Measurements from ENCODE around the gene ITLN1.

ITLN1 gene

DNA sequence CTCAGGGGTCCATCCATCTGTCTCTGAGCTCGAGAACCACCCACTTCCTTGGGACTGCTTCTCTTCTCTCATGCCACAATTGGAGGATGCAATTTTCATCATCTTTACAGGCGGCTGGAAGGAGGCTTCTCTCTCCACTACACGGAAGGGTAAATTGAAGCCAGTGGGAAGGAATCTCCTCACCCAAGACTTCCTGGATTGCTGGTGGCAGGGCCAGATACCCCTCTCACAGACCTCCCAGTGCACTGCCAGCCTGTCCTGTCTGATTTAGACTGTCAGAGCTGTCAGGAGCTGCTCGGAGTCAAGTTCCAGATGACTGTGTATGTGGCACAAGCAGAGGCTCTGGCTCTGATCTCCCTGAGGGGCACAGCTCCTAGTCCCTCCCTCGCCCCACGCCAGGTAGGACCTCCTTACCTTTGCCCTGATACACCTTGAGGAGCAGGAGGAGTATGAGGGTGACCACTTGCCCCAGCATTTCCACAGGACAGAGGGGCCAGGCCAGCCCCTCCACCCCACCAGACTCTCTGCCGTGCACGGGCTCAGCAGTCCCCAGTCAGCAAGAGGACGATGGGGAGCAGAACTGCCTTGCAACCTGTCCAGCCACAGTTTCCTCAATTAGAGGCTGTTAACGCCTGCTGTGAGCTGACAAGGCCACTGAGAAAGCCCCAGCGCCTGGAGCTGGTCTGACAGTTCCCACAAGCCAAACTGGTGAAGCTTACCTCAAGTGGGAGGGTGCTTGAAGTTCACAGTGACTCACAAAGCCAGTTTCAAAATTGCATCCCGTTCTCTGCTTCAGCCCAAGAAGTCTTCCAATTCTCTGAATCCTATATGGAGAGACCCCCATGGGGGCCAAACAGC, 22.5 kb downstream of the ITLN1 start, which contains the start of gene CD244:
Gene CD244 (minus strand): TSS at position 685 of the 858 bp plus-strand sequence. CDS start 210 bp downstream, at position 475.
- Histone ChIP-seq H3K36me3 (ENCODE audit: control insufficient read depth, insufficient read depth, low read length) (no peaks in the 10 kb centered on the region), H3K27me3 (ENCODE audit: control insufficient read depth, insufficient read depth, low read length) (no peaks in the 10 kb centered on the region), H3K9ac (ENCODE audit: low read length) (no peak within 1 kb of the TSS), H3K27ac (ENCODE audit: low read depth, low read length) (no peak within 1 kb of the TSS), H3K4me1 (ENCODE audit: control insufficient read depth, insufficient read depth, low read length) (no peaks in the 10 kb centered on the region), H3K4me3 (ENCODE audit: low read length) (peak within 1 kb of the TSS; percentile 32)

DNA sequence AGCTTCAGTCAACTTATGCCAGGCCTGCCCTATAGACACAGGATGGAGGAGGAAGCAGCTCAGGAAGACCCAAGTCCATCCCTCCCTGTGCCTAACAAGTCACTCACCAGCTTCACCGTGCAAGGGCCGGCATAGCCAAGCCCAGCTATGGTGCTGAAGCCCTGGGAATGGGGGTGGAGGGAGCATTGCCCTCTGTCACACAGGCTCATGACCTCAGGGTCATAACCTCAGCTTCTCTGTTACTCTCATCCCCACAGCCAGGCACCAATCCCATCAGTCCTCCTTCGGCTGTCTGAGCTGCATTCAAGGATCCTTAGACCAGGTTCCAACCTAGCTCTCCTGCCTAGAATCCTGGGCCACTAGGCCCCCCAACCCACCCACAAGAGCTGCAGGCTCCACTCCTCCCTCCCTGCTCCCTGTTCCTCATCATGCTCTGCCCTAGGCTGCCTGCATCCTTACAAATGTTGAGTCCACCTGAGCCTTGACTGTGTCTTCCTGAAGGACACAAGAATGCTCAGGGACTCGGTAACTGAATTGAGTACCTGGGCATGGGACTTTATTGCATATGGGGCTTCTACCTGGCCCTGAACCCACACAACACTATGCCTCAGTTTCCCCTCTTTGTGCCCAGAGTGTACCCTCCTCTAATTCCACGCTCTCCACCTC, 24.0 kb downstream of the ITLN1 start:
- Histone ChIP-seq H3K36me3 (ENCODE audit: control insufficient read depth, insufficient read depth, low read length) (no peaks in the 10 kb centered on the region), H3K9ac (ENCODE audit: low read length) (no peak overlapping the region), H3K4me3 (ENCODE audit: low read length) (no peak overlapping the region), H3K27me3 (ENCODE audit: control insufficient read depth, insufficient read depth, low read length) (no peaks in the 10 kb centered on the region), H3K27ac (ENCODE audit: low read depth, low read length) (no peak overlapping the region), H3K4me1 (ENCODE audit: control insufficient read depth, insufficient read depth, low read length) (no peaks in the 10 kb centered on the region)

DNA sequence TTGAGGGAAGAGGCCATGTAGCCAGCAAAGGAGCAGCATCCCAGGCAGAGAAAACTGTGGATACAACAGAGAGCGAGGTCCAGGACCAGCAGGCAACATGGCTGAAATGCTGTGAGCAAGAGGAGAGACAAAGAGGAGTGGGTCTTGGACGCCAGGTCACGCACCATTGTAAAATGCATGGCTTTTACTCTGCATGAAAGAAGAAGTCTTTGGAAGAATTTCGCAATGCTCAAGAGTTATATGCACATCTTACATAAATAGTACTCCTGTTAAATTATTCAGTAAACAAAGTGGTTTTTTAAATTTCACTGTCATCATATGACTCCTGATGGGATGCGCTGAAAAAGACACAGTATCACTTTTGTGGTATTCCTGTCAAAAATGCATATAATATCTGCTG, 25.8 kb downstream of the ITLN1 start:
- Histone ChIP-seq H3K27me3 (ENCODE audit: control insufficient read depth, insufficient read depth, low read length) (no peaks in the 10 kb centered on the region), H3K27ac (ENCODE audit: low read depth, low read length) (no peak overlapping the region), H3K9ac (ENCODE audit: low read length) (no peak overlapping the region), H3K36me3 (ENCODE audit: control insufficient read depth, insufficient read depth, low read length) (no peaks in the 10 kb centered on the region), H3K4me1 (ENCODE audit: control insufficient read depth, insufficient read depth, low read length) (no peaks in the 10 kb centered on the region), H3K4me3 (ENCODE audit: low read length) (no peak overlapping the region)

DNA sequence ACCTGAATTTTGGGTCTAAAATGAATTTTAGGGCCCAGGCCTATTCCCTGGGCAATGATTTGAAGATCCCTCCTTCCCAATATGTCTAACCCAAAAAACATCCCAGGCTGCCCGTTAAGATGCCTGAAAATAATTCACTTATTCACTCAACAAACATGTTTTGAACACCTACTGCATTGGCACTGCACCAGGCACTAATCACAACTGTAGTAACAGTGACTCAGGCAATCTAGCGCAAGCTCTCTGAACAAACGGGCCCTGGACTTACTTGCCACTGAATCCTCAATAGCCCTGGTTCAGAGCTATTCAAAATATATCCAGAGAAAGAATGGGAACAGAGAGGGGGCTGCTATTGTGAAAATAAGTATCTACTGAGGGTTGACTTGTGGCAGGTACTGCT, 26.5 kb downstream of the ITLN1 start:
- Histone ChIP-seq H3K27me3 (ENCODE audit: control insufficient read depth, insufficient read depth, low read length) (no peaks in the 10 kb centered on the region), H3K9ac (ENCODE audit: low read length) (no peak overlapping the region), H3K4me1 (ENCODE audit: control insufficient read depth, insufficient read depth, low read length) (no peaks in the 10 kb centered on the region), H3K4me3 (ENCODE audit: low read length) (no peak overlapping the region), H3K36me3 (ENCODE audit: control insufficient read depth, insufficient read depth, low read length) (no peaks in the 10 kb centered on the region), H3K27ac (ENCODE audit: low read depth, low read length) (no peak overlapping the region)

DNA sequence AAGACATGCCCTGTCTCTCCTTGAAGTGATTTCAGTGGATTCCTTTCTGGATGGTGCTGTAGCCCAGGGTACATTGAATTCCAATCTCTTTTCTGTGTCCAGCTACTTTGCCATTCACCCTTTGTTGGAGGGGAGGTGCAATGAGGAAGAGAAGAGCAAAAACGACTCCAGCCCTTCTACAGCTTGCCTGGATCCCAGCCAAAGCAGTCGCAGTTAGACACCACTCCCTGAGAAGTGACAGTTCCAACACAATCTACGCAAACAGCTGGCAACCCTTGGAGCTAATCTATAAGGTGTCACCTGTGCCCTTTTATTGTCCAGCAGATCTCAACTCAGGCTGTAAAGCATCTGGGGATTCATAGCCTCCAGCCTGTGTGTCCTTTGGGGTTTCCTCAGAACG, 26.9 kb downstream of the ITLN1 start:
- H3K27ac ChIP-seq (ENCODE audit: low read depth, low read length), result no peak overlapping the region
- H3K9ac ChIP-seq (ENCODE audit: low read length), result no peak overlapping the region
- H3K4me3 ChIP-seq (ENCODE audit: low read length), result no peak overlapping the region
- H3K27me3 ChIP-seq (ENCODE audit: control insufficient read depth, insufficient read depth, low read length), result no peaks in the 10 kb centered on the region
- no peaks in the 10 kb centered on the region for H3K36me3 ChIP-seq (ENCODE audit: control insufficient read depth, insufficient read depth, low read length)
- no peaks in the 10 kb centered on the region for H3K4me1 ChIP-seq (ENCODE audit: control insufficient read depth, insufficient read depth, low read length)

DNA sequence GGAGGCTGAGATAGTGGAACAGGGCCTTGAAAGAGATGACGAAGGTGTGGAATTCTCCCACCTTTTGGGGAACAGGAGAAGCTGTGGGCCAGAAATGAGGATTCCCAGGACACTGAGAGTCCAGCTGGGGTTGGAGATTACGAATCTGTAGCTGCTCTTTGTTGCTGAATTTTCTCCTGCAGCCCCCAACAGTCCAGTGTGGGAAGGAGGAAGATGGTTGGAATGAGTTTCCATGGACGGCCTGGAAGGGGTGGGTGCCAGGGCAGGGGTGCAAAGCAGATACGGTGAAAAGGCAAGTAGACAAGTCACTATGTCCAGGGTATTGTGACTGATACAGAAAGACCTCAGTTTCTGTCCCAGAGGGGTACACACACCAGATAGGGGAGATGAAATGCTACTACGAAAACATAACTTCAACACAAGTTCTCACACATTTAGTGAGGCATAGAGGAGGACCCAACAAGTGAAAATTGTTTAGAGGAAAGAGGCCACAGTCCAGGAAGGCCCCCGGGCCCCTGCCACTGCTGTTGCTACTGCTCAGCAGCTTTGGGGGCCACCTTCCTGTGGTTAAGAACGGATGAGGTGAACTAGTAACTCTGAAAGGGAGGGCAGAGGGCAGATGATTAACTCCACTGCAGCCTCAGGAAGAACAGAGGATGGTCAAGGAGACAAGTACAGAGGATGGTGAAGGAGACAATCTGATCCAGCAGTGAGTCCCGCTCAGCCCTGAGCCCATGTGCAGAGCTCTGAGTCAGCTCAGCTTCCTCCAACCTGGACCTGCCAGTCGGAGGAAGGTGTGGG, 29.6 kb downstream of the ITLN1 start:
- H3K4me1 ChIP-seq (ENCODE audit: control insufficient read depth, insufficient read depth, low read length), result no peaks in the 10 kb centered on the region
- no peak overlapping the region for H3K27ac ChIP-seq (ENCODE audit: low read depth, low read length)
- no peak overlapping the region for H3K9ac ChIP-seq (ENCODE audit: low read length)
- H3K36me3 ChIP-seq (ENCODE audit: control insufficient read depth, insufficient read depth, low read length), result no peaks in the 10 kb centered on the region
- H3K4me3 ChIP-seq (ENCODE audit: low read length), result no peak overlapping the region
- H3K27me3 ChIP-seq (ENCODE audit: control insufficient read depth, insufficient read depth, low read length), result no peaks in the 10 kb centered on the region

DNA sequence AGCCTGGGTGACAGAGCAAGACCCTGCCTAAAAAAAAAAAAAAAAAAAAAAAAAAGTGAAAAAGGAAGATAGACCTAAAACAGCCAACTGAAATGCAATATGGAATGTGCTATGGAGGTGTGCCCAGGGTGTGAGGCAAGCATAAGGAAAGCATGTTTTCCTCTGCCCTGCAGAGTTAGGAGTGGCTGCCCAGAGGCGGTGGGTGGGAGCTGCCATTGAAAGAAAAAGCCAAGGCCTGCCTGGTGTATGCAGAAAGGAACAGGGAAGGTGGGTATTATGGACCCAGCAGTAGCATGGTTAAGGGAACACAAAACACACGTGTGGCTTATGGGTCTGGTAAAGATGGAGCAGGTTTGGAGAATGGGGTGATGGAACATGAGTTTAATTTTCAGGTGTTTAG, 31.2 kb downstream of the ITLN1 start:
- Histone ChIP-seq H3K27ac (ENCODE audit: low read depth, low read length) (no peak overlapping the region), H3K9ac (ENCODE audit: low read length) (no peak overlapping the region), H3K4me3 (ENCODE audit: low read length) (no peak overlapping the region), H3K36me3 (ENCODE audit: control insufficient read depth, insufficient read depth, low read length) (no peaks in the 10 kb centered on the region), H3K27me3 (ENCODE audit: control insufficient read depth, insufficient read depth, low read length) (no peaks in the 10 kb centered on the region), H3K4me1 (ENCODE audit: control insufficient read depth, insufficient read depth, low read length) (no peaks in the 10 kb centered on the region)

DNA sequence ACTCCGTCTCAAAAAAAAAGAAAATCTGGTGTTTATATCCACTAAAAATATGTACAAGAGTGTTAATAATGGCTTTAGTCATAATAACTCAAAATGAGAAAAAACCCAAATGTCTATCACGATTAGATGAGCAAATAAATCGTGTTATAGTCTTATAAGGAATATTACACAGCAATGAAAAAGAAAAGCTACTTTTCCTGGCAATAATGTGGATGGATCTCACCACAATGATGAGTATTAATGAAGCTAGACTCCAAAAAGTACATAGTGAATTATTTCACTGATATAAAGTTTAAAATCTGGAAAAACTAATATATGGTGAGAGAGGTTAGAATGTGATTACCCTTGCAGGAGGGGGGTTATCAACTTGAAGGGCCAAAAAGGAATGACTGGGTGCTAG, 32.0 kb downstream of the ITLN1 start:
- Histone ChIP-seq H3K4me3 (ENCODE audit: low read length) (no peak overlapping the region), H3K36me3 (ENCODE audit: control insufficient read depth, insufficient read depth, low read length) (no peaks in the 10 kb centered on the region), H3K9ac (ENCODE audit: low read length) (no peak overlapping the region), H3K27me3 (ENCODE audit: control insufficient read depth, insufficient read depth, low read length) (no peaks in the 10 kb centered on the region), H3K4me1 (ENCODE audit: control insufficient read depth, insufficient read depth, low read length) (no peaks in the 10 kb centered on the region), H3K27ac (ENCODE audit: low read depth, low read length) (no peak overlapping the region)

DNA sequence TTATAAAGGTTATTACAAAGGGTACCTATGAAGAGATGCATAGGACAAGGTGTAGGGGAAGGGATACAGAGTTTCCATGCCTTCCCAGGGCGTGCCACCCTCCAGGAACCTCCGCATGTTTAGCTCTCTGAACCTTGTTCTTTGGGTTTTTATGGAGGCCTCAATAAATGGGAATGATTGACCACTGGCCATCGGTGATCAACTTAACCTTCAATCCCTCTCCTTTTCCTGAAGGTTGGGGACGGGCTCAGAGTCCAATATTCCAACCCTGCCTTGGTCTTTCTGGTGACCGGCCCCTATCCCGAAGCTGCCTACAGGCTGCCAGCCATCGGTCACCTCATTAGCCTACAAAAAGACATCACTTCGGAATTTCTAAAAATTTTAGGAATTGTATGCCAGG, 34.0 kb downstream of the ITLN1 start:
- Histone ChIP-seq H3K27me3 (ENCODE audit: control insufficient read depth, insufficient read depth, low read length) (no peaks in the 10 kb centered on the region), H3K9ac (ENCODE audit: low read length) (no peak overlapping the region), H3K36me3 (ENCODE audit: control insufficient read depth, insufficient read depth, low read length) (no peaks in the 10 kb centered on the region)

DNA sequence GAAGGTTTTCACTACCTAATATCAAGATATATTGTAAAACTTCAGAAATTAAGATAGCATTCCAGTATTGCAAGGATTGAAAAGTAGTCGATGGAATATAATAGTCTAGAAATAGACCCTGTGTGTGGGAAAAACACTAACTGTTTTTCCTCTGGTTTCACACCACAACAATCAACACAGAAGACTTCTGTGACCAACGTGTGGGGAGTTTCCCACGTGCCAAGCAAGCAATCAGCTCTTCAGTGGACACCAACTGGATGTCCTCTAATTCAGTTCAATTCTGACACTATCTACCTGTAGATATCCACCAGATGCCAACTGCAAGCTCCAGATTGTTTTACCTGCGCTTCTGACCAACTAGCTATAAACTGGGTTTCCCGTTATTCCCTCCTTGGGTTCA, 34.4 kb downstream of the ITLN1 start:
- no peak overlapping the region for H3K4me3 ChIP-seq (ENCODE audit: low read length)
- no peak overlapping the region for H3K27ac ChIP-seq (ENCODE audit: low read depth, low read length)
- H3K36me3 ChIP-seq (ENCODE audit: control insufficient read depth, insufficient read depth, low read length), result no peaks in the 10 kb centered on the region
- no peak overlapping the region for H3K9ac ChIP-seq (ENCODE audit: low read length)
- no peaks in the 10 kb centered on the region for H3K4me1 ChIP-seq (ENCODE audit: control insufficient read depth, insufficient read depth, low read length)
- no peaks in the 10 kb centered on the region for H3K27me3 ChIP-seq (ENCODE audit: control insufficient read depth, insufficient read depth, low read length)

More for the DNA sequence above, 34.0 kb downstream of the ITLN1 start:
- no peaks in the 10 kb centered on the region for H3K4me1 ChIP-seq (ENCODE audit: control insufficient read depth, insufficient read depth, low read length)
- no peak overlapping the region for H3K4me3 ChIP-seq (ENCODE audit: low read length)
- no peak overlapping the region for H3K27ac ChIP-seq (ENCODE audit: low read depth, low read length)

DNA sequence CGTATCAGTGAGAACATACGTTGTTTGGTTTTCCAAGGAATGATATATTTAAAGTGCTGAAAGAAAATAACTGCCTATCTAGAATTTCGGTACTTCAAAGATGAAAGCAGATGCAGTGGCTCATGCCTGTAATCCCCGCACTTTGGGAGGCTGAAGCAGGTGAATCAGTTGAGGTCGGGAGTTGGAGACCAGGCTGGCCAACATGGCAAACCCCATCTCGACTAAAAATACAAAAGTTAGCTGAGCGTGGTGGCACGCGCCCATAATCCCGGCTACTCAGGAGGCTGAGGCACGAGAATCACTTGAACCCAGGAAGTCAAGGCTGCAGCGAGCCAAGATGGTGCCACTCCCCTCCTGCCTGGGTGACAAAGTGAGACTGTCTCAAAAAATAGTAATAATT, 38.7 kb downstream of the ITLN1 start:
- Histone ChIP-seq H3K4me1 (ENCODE audit: control insufficient read depth, insufficient read depth, low read length) (peaks cover 3% of the 10 kb centered on the region), H3K9ac (ENCODE audit: low read length) (no peak overlapping the region), H3K27me3 (ENCODE audit: control insufficient read depth, insufficient read depth, low read length) (no peaks in the 10 kb centered on the region), H3K27ac (ENCODE audit: low read depth, low read length) (no peak overlapping the region), H3K4me3 (ENCODE audit: low read length) (no peak overlapping the region), H3K36me3 (ENCODE audit: control insufficient read depth, insufficient read depth, low read length) (no peaks in the 10 kb centered on the region)

DNA sequence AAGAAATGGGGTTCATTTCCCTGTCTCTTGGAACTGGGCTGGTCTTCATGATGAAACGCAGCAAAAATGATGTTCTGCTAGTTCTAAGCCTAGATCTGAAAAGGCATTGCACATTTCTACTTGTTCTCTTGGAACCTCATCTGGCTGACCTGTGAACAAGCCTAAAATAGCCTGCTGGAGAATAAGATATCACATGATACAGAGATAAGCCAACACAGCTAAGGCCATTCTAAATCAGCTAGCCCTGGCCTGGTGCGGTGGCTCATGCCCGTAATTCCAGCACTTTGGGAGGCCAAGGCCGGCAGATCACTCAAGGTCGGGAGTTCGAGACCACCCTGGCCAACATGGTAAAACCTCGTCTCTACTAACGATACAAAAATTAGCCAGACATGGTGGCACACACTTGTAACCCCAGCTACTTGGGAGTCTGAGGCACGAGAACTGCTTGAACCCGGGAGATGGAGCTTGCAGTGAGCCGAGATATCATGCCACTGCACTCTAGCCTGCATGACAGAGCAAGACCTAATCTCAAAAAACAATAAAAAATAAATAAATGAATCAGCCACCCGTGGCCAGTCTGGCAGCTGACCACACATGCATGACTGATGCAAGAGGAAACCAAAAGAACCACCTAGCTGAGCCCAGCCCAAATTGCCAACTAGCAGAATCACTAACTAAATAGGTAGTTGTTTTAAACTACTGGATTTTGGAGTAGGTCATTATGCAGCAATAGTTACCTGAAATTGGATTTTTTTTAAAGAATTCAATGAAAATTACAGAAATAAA, 40.3 kb downstream of the ITLN1 start:
- Histone ChIP-seq H3K27ac (ENCODE audit: low read depth, low read length) (no peak overlapping the region), H3K4me1 (ENCODE audit: control insufficient read depth, insufficient read depth, low read length) (peaks cover 3% of the 10 kb centered on the region), H3K9ac (ENCODE audit: low read length) (no peak overlapping the region), H3K4me3 (ENCODE audit: low read length) (no peak overlapping the region), H3K36me3 (ENCODE audit: control insufficient read depth, insufficient read depth, low read length) (no peaks in the 10 kb centered on the region), H3K27me3 (ENCODE audit: control insufficient read depth, insufficient read depth, low read length) (no peaks in the 10 kb centered on the region)

Data from rectal smooth muscle tissue (tissue), 1 donor.